Thyroid gland (tissue), 4 donors: ENCODE data around the gene MAD1L1. TPM values are rescaled to one million over a fixed set of nuclear protein-coding genes. Genes with fewer than 3 reads are reported as not detected.

Experiments
- DNase-seq, 2 donors: peaks; one replicate each; pipeline ENCODE4 v3.0.0-alpha.2; 2019
- H3K27ac ChIP-seq, 3 donors: fragments of 200-600 bp; sonication (generic); 1 replicate in 2 of 3; 2 replicates in 1 of 3; pipeline ENCODE4 v1.5.1; 2016 to 2019; ENCODE audit warnings: mild to moderate bottlenecking in 1 of 3, moderate library complexity in 1 of 3
- H3K27me3 ChIP-seq: fragments of 200-600 bp; sonication (generic); one replicate; pipeline ENCODE4 v1.5.1; 2019
- H3K36me3 ChIP-seq, 2 donors: fragments of 200-600 bp; sonication (generic); one replicate each; pipeline ENCODE4 v1.5.1; 2016 to 2019
- H3K4me1 ChIP-seq, 2 donors: fragments of 200-600 bp; sonication (generic); one replicate each; pipeline ENCODE4 v1.5.1; 2017 to 2019
- H3K4me3 ChIP-seq, 3 donors: fragments of 200-600 bp; sonication (generic); replicated peaks in 1 of 3; 1 replicate in 2 of 3; 2 replicates in 1 of 3; pipeline ENCODE4 v1.5.1; 2016; ENCODE audit warnings: mild to moderate bottlenecking in 1 of 3
- H3K9me3 ChIP-seq: fragments of 200-600 bp; sonication (generic); one replicate; pipeline ENCODE4 v1.5.1; 2017
- POLR2A ChIP-seq, 2 donors: fragments of 450-650 bp; IDR thresholded peaks; one replicate each; pipeline ENCODE4 v1.6.1; 2017; ENCODE audit warnings: antibody characterized with exemption in 2 of 2, mild to moderate bottlenecking in 2 of 2, moderate library complexity in 1 of 2
- WGBS, 2 donors: methylation state at CpG; one replicate each; pipeline ENCODE4 v1.1.5; 2017; 5-methylcytosine and 5-hydroxymethylcytosine counted together
- intact Hi-C: fragments of 100-400 bp; cut with DNase I; formaldehyde crosslinking; loops from one replicate; pipeline ENCODE4 v1.15.1; 2023
- total RNA-seq, 4 donors: library from RNA; depleted of rRNA; stranded (reverse); fragments of >200 nt; gene quantifications; one replicate each; pipeline ENCODE4 v1.2.3, GENCODE V29; 2016
- TF ChIP-seq, protein P1 (sequence below), 6 experiments: fragments of 200-600 bp in 3 of 6; fragments of 450-650 bp in 3 of 6; sonication (generic) in 3 of 6; IDR thresholded peaks; one replicate each; pipeline ENCODE4 v1.5.1; 2016 to 2019; ENCODE audit warnings: antibody characterized with exemption in 6 of 6, mild to moderate bottlenecking in 2 of 6, inconsistent platforms in 1 of 6, moderate library complexity in 1 of 6

MAD1L1 gene
- total RNA-seq, 4 donors from 2014 or later: 27.4 to 38.6 (median 33.9) TPM

DNA sequence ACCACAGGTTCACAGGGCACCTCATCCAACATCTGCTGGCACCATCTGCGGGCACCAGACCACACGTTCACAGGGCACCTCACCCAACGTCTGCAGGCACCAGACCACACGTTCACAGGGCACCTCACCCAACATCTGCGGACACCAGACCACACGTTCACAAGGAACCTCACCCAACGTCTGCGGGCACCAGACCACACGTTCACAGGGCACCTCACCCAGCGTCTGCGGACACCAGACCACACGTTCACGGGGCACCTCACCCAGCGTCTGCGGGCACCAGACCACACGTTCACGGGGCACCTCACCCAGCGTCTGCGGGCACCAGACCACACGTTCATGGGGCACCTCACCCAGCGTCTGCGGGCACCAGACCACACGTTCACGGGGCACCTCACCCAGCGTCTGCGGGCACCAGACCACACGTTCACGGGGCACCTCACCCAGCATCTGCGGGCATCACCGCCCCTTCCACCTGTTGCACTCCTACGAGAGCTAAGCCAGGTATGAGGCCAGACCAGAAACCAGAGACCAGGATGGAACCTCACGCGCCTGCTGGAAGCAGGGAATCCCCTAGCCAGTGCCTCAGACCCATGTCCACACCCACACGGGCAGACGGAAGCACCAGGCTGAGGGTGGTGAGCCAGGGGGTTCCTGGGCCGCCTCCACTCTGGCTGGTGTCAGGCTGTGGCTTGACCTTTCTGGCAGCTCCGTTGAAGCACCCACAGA lies 182.8 kb downstream of the MAD1L1 start:
- intact Hi-C loops: no loop called here
- no peak for DNase-seq
- Histone ChIP-seq H3K27me3 (no peaks in the 10 kb centered on the region), H3K36me3 (no peaks in the 10 kb centered on the region), H3K9me3 (no peaks in the 10 kb centered on the region), H3K27ac (no peak overlapping the region), H3K4me3 (no peak overlapping the region), H3K4me1 (no peaks in the 10 kb centered on the region)
- TF ChIP-seq POLR2A (IDR thresholded peaks at IDR 0.05): no peak
- TF ChIP-seq, protein P1, sequence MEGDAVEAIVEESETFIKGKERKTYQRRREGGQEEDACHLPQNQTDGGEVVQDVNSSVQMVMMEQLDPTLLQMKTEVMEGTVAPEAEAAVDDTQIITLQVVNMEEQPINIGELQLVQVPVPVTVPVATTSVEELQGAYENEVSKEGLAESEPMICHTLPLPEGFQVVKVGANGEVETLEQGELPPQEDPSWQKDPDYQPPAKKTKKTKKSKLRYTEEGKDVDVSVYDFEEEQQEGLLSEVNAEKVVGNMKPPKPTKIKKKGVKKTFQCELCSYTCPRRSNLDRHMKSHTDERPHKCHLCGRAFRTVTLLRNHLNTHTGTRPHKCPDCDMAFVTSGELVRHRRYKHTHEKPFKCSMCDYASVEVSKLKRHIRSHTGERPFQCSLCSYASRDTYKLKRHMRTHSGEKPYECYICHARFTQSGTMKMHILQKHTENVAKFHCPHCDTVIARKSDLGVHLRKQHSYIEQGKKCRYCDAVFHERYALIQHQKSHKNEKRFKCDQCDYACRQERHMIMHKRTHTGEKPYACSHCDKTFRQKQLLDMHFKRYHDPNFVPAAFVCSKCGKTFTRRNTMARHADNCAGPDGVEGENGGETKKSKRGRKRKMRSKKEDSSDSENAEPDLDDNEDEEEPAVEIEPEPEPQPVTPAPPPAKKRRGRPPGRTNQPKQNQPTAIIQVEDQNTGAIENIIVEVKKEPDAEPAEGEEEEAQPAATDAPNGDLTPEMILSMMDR (IDR thresholded peaks at IDR 0.05): no peak
- 89 to 91% methylated on average over 11 to 22 of the region's 37 CpGs for WGBS, 2 donors

DNA sequence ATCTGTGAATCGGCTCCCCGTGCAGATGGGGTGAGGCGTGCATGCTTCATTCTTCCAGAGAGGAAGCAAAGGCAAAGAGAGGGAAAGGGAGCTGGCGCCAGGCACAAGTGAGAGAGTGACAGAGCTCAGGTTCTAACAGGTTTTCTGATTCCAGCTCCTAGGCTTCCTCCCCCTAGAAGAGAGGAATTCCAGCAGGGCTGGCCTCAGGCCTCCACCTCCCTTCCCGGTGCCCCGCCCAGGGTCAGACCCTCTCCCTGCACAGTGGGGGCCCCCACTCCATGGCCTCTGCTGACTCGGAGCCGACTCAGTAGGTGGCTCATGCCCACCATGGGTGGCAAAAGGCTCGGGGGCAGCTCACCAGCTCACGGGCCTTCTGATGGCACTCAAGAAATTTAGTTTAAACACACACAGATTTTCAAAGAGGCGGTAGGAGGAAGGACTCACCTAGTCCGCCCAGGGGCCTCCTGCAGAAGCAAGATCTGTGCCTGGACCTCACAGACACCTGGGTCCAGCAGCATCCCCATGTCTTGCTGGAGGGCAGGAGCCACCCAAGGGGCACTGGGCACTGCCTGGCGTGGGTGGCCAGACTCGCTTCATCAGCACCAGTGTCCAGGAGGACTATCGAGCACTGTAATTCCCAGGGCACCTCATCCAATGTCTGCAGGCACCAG lies 183.5 kb downstream of the MAD1L1 start:
- Histone ChIP-seq H3K4me1 (no peaks in the 10 kb centered on the region), H3K27me3 (no peaks in the 10 kb centered on the region), H3K36me3 (no peaks in the 10 kb centered on the region), H3K9me3 (no peaks in the 10 kb centered on the region), H3K27ac (no peak overlapping the region), H3K4me3 (no peak overlapping the region)
- TF ChIP-seq, protein P1 (IDR thresholded peaks at IDR 0.05): no peak
- no peak for TF ChIP-seq POLR2A (IDR thresholded peaks at IDR 0.05)
- DNase-seq: no peak
- 82 to 89% methylated on average over 7 to 11 of the region's 15 CpGs for WGBS, 2 donors
- intact Hi-C loops: no loop called here

DNA sequence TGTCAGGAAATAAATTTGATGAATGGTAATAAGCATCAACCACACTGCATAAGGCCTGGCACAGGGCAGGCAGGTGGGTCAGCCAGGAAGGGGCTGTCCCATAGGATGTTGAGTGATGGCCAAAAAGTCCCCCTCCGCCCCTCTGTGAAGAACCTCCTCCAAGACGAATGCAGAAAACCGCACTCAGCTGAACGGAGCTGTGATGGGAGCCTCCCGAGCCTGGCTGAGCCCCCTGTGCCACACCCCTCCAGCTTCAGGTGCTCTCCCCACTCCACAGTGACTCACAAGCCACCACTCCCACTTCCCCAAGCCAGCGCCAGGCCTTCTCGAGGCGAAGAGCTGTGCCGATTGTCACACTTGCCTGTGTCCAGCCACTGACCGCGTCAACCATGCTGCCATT lies 184.2 kb downstream of the MAD1L1 start:
- intact Hi-C loops: no loop called here
- TF ChIP-seq, protein P1 (IDR thresholded peaks at IDR 0.05): no peak
- no peak for TF ChIP-seq POLR2A (IDR thresholded peaks at IDR 0.05)
- Histone ChIP-seq H3K4me1 (no peaks in the 10 kb centered on the region), H3K36me3 (no peaks in the 10 kb centered on the region), H3K4me3 (no peak overlapping the region), H3K9me3 (no peaks in the 10 kb centered on the region), H3K27me3 (no peaks in the 10 kb centered on the region), H3K27ac (no peak overlapping the region)
- WGBS, 2 donors: 94% methylated on average over 9 to 11 of the region's 11 CpGs
- no peak for DNase-seq

DNA sequence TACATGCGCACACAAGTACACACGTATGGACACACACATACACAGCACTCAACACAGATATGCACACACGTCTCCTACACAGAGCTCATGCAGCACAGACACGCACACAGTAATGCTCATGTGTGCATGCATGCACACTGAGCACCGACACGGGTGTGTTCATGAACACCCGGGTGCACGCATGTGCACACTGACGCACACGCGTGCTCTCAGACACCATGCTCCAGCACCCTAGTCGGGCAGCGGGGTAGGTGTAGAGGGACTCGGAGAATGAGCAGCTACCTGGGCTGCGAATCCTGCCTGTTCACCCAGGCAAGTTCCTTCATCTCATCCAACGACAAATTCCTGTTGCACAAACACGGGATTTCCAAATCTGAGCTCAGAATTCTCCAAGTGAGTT lies 184.7 kb downstream of the MAD1L1 start:
- Histone ChIP-seq H3K27me3 (no peaks in the 10 kb centered on the region), H3K4me3 (no peak overlapping the region), H3K27ac (no peak overlapping the region), H3K9me3 (no peaks in the 10 kb centered on the region), H3K36me3 (no peaks in the 10 kb centered on the region), H3K4me1 (no peaks in the 10 kb centered on the region)
- TF ChIP-seq, protein P1 (IDR thresholded peaks at IDR 0.05): no peak
- TF ChIP-seq POLR2A (IDR thresholded peaks at IDR 0.05): no peak
- WGBS, 2 donors: 94 to 96% methylated on average over 17 of the region's 17 CpGs
- intact Hi-C loops: no loop called here
- DNase-seq: no peak
